Epithelial cell of prostate (primary cell): ENCODE results near the gene ZNFX1.

ENCODE experiments used
- DNase-seq: peaks from one replicate; pipeline ENCODE4 v3.0.0-alpha.2; 2011; ENCODE audit warnings: low read depth, low spot score
- H3K27ac ChIP-seq: fragments of 450-650 bp; 2 replicates; pipeline ENCODE4 v1.5.1; 2017; ENCODE audit warnings: mild to moderate bottlenecking

The ZNFX1 gene

DNA sequence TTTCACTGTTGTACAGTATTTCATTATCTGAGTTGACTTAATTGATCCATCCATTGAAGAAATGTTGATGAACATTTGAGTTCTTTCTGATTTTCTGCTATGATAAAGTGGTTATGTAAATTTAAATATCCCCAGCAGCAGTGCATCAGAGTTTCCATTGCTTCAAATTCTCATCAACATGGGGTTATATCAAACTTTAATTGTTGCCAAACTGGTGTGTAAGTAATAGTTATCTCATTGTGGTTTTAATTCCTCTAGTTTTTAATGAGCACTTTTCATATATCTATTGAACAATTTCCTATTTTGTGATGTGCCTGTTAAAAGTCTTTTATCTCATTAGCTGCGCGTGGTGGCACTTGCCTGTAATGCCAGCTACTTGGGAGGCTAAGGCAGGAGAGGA, 18.1 kb downstream of the ZNFX1 start:
- no peak overlapping the region for H3K27ac ChIP-seq

DNA sequence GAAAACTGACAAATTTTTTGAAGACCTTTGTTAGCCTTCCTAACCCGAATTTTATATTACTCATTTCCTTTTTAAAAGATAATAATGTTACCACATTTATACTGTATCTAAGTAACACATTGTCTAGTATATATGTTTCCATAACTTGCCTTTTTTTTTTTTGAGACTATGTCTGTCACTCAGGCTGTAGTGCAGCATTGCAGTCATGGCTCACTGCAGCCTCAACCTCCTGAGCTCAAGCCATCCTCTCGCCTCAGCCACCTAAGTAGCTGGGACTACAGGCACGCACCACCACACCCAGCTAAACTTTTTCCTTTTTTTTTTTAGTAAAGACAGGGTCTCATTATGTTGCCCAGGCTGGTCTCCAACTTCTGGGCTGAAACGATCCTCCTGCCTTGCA, 18.6 kb downstream of the ZNFX1 start:
- no peak overlapping the region for H3K27ac ChIP-seq
- DNase-seq: no peak

More for the DNA sequence above, 18.1 kb downstream of the ZNFX1 start:
- no peak for DNase-seq

DNA sequence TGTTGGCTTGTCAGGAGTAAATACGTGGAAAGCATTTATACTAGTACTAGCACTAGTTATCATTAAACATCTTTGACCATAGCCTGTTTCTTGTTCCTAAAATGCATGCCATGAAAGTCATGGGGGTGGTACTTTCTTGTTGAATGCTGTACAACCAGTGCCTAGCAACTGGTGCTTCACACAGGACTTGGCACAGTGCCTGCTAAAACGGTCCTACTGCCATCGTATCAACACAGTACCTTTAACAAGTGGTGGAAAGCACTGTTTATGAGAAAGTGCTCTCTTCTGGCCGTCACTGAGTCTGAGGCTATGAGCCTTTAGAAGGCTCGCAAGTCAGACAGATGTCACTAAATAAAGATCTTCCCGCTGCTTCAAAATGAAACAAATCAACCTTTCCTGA, 21.6 kb downstream of the ZNFX1 start:
- DNase-seq: no peak
- H3K27ac ChIP-seq: no peak overlapping the region

DNA sequence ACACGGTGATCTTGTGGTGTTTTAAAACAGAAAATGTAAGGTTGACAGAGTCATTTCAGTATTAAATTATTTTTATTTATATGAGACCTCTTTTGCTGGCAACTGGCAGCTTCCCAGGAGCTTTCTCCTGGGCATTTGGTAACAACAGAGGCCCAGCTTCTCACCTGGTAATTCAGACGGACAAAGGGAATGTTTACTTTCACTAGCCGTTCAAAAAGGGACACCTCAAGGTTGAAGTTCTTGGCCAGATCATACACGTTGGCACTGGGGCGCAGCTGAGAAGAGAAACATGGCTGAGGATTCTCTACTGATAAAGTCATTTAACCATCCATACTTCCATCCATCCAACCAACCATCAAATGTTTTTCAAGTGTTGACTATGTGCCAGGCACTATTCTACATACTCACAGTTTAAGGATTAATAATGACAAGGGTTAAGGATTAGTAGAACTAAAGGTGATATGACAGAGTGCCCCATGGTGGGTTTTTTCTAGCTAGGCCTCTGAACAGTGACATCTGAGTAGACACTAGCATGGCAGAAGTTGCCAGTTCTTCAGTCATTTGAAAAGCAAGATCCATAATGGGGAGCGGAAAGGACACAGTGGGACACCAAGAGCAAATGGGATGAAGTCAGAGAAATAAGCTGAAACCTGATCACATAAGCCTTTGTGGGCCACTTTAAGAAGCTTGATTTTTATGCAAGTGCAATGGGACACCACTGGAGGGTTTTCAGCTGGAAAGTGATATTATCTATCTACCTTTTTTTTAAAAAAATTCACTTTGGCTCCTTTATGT, 25.1 kb downstream of the ZNFX1 start:
- no peak for DNase-seq
- no peak overlapping the region for H3K27ac ChIP-seq

DNA sequence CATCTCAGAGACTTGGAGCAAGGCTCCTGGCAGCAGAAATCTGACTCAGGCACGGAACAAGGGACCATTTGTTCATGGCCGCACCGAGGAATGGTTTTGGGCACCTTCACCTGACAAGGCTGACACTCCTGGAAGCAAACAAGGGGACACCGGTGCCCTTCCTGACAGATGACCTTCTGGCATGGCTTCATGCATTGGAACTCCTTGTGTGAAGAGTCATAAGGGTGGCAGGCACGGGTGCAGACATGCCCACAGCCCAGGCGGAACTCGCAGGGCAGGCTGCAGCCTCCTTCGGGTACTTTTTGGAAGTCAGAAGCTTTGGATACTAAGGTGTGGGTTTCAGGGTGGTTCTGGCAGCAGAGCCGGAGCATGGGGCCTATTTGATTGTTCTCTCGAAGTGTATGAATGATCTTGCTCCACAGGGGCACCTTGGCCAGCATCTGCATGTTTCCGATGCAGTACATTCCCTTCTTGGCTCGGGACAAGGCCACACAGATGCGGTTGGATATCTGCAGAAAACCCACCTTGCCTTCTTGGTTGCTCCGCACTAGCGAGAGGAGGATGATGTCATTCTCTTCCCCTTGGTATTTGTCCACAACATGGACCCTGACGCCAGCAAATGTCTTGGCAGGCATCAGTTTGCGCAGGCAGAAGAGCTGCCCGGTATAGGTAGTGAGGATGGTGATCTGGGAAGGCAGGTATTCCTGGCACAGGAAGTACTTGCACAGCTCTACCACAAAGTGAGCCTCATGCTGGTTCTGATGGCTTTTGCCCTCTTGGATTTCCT, 28.8 kb downstream of the ZNFX1 start:
- no peak for DNase-seq
- H3K27ac ChIP-seq: peak overlapping the region; percentile 12

DNA sequence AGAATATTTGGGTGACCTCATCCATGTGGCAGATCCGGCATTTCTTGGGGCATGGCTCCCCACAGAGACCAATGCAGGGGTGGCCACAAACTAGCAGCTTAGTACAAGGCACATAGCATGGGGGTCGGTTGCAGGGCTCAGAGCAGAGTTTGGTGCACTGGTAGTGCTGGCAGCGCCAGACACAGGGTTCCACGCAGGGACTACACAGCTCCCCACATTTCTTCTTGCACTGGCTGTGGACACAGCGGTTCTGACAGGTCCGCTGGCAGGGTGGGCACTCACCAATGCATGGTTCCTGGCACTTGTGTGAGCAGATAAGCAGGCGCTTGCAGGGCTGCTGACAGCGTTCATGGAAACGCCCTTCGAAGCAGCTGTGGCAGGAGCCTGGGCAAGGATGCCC, 29.6 kb downstream of the ZNFX1 start:
- no peak for DNase-seq
- no peak overlapping the region for H3K27ac ChIP-seq

DNA sequence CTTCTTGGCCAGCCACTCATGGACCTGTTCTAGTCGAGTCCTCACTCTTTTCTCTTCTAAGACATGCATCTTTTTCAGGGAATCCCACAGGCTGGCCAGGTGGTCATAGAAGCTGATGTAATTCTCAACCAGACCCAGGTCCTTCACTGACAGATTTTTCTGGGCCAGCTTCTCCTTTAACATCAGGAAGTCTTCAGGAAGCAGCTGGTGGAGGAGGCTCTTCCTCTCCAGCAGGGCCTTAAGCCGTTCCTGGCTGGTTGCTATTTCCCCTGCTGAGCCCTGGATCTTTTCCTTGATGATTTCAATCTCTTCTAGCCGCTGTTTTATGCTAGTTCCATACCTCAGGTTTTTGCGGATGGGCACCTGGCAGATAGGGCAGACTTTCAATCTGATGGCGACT, 30.1 kb downstream of the ZNFX1 start:
- no peak for DNase-seq
- H3K27ac ChIP-seq: no peak overlapping the region

DNA sequence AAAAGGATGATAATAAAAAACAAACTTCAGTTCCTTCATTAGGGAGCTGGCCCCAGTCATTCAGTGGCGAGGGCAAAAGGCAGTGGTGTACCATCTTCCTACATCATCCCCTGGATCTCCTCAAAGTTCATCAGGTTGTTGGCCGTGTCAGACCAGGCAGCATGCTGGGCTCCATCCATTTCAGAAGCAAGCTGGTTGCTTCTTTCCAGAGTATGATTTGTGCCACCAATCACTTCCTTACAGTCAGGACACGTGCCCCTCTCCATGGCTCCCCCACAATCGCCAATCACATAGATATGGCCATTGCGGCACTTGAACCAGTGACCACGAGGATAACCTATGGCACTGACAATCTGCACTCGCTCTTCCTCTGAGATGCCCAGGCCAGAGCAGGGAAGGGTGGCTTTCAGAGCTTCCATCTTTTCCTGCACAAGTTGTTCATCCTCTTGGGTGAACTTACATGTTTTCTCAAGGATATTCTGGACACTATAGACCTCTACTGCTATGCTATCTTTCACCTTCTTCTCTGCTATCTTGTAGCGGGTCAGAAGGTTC, 30.6 kb downstream of the ZNFX1 start:
- no peak for DNase-seq
- H3K27ac ChIP-seq: no peak overlapping the region

DNA sequence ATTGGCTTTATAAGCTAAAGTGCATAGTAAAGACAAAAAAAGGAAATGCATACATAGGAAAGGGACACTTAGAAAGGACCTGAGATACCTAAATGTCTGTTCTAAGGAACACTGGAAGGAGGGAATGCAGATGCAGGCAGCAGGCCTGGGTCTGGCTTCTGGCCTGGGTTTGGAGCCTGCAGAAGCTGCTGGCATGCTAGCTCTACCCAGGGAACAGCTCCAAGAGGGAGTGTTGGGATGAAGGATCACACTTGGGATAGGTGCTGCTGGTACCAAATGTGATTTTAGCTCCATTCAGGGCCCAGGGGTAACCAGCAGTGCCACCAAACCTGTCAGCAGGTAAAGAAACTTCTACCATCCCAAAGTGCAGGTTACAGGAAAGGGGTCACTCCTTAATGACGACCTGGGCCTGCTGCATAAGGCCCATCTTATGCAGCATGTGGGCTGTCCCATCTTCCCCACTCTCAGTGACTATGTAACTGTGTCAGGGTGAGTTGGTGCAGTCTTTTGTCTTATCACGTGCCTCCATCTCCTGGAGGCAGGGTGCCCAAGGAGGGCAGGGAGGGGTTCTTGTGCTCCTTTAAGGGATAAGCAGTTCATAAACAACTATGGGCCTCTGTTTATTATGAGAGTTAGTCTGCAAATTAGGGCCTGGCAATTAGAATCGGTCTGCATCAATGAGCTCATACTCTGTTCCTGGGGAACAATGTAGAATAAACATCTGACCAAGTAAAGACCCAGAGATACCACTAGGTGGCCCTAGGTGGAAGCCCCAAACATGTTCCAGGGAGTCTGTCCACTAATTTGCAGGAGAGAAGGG, 31.7 kb downstream of the ZNFX1 start:
- no peak overlapping the region for H3K27ac ChIP-seq
- DNase-seq: no peak

DNA sequence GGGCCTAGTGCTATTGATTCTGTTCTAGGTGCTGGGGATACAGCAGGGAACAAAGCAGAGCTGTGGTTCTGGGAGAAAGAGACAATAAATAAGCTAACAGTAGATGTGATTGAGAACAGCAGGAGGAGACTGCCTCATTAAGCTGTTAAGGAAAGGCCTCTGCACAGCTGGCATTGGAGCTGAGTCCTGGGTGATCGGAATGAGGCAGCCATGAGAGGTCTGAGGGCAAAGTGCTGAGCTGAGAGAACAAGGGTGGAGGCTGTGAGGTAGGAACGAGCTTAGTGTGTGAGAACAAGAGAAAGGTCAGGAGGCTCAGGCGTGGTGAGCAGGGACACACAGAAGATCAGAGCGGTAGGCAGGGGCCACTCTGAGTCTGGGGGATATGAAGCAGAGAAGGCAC, 40.3 kb downstream of the ZNFX1 start:
- no peak for DNase-seq
- no peak overlapping the region for H3K27ac ChIP-seq

DNA sequence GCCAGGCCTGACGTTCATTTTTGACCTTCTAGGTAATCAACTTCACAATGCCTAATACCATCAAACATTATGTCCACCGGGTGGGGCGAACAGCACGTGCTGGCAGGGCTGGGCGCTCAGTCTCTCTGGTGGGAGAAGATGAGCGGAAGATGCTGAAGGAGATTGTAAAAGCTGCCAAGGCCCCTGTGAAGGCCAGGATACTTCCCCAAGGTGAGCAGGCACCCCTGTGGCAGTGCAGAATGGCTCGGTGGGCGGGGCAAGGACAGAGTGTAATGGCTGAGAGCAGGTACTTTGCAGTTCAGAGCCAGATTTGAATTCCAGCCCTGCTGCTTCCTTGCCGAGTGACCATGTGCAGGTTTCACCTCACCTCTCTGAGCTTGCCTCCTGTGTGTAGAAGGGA, 41.6 kb downstream of the ZNFX1 start:
- H3K27ac ChIP-seq: no peak overlapping the region
- DNase-seq: no peak

DNA sequence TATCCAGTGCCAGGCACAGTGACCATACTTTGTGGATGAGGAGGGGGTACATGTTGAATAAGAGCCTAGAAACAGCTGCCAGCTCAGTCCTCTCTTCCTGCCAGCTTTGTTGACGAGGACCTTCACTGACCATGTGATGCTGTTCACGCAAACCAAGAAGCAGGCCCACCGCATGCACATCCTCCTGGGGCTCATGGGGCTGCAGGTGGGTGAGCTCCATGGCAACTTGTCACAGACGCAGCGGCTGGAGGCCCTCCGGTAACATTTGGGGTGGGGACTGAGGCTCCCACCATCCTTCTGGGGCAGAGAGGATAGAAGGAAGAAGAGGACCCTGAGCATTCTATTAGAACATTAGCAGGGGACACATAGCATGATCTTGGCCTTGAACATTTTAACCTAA, 43.0 kb downstream of the ZNFX1 start:
- DNase-seq: no peak

DNA sequence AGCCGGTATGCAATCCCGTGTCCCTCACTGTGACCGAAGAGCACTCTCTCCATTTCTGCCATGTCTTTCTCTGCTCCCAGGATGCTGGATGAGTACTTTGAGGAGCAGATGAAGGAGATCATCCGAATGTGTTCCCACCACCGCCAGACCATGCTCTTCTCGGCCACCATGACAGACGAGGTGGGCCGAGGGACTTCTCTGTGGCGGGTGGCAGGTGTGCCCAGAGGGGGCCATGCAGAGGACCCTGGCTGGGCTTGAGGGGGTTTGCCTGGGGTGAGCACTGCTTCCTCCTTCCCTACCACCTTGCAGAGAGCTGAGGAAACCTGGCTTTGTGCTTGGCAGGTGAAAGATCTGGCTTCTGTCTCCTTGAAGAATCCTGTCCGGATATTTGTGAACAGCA, 44.6 kb downstream of the ZNFX1 start:
- no peak overlapping the region for H3K27ac ChIP-seq
- no peak for DNase-seq

More for the DNA sequence above, 43.0 kb downstream of the ZNFX1 start:
- H3K27ac ChIP-seq: no peak overlapping the region

DNA sequence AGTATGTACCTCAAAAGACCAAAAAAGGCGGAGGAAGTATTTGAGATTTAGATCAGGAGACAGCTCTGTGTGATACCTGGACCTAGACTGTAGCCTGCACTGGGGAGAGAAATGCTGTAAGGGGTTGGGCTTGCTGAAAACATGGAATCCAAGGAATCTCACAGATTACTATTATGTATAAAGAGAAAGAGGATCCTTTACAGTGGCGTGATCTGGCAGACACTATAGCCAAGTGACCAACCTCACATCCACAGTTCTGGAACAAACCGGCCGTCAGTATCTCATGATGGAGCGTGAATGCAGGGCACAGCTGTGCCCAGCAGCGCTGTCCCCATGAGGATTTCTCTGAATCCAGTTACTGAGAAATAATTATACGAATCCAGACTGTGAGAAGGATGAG, 46.4 kb downstream of the ZNFX1 start:
- H3K27ac ChIP-seq: no peak overlapping the region
- DNase-seq: no peak

DNA sequence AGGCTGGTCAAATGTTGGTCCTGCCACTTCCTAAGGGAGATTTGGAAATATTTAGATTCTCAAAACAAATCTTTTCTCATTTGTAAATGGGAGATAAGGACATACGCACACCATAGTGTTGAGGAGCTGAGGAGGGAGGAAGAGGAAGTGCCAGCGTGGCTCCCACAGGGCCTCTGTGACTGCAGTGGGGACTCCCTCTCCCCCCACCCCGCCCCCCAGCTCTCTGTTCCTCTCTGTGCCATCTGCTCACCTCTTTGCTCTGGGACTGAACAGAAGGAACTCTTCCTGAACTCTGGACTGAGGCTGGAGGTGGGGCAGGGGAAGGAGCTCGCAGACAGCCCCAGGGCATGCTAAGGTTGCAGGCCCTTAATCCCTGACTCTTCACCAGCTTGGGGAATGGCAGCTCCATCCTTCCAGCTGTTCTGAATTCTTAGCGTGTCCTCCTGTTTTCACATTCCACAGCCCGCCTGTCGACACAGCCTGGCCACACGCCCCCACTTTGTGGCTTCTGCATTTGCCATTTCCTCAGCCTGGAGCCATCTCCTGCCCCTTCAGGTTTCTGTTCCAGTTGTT, 47.2 kb downstream of the ZNFX1 start:
- H3K27ac ChIP-seq: peak overlapping the region; percentile 11

DNA sequence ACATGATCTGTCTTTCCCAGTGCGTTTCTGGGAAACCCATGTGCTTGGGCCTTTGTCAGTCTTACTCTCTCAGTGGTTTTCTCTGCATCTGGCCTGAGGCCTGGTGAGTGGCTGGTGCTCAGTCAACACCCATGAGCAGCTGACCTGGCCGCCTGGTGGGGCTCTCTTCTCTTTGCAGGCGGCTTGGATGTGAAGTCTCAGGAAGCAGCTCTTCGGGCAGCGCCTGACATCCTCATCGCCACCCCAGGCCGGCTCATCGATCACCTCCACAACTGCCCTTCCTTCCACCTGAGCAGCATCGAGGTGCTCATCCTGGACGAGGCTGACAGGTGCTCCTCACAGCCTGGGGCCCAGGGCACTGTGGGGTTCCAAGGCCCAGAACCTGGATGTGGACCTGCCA, 47.8 kb downstream of the ZNFX1 start:
- no peak overlapping the region for H3K27ac ChIP-seq
- DNase-seq: no peak

More for the DNA sequence above, 47.2 kb downstream of the ZNFX1 start:
- no peak for DNase-seq

DNA sequence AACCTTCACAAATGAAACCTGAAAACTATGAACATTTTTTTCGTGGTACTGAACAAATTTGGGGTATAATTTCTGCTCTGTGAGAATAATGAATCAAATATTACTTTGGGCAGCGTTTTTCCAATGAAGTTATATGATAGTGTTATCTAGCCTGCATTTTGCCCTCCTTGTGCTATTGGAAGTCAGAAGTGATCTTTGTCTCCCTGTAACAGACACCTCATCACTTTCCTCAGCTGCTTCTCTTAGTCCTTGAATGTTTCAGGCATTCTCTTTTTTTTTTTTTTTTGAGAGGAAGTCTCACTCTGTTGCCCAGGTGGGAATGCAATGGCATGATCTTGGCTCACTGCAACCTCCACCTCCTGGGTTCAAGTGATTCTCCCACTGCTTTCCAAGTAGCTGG, 48.5 kb downstream of the ZNFX1 start:
- no peak for DNase-seq
- no peak overlapping the region for H3K27ac ChIP-seq

DNA sequence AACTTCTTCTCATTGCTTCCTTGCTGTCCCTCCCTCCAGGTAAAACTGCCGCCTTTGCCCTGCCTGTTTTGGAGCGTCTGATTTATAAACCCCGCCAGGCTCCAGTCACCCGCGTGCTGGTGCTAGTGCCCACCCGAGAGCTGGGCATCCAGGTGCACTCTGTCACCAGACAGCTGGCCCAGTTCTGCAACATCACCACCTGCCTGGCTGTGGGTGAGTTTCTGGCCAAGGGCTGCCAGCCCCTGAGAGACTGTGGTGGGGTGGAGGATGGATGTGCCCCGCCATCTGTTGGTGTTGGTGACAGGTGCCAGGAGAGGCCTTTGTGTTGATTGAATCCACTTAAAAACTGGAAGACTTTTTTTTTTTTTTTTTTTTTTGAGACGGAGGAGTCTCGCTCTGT, 49.2 kb downstream of the ZNFX1 start:
- no peak for DNase-seq
- no peak overlapping the region for H3K27ac ChIP-seq

DNA sequence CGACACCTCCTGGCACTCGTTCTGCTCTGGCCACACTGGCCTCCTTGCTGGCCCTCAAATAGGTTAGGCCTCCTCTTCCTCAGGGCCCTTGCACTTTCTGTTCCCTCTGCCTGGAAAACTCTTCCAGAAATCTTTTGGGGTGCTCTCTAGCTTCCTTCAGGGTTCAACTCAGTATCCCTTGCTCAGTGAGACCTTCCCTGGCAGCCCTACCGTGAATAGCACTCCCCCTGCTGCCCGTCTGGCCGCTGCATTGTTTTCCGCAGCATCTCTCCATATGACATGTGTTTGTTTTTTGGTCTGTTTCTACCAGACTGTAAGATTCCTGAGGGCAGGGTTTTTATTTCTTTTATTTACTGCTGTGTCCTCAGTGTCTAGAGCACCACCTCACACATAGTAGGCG, 52.0 kb downstream of the ZNFX1 start:
- no peak for DNase-seq
- no peak overlapping the region for H3K27ac ChIP-seq
